Coronary artery (tissue), 2 donors: ENCODE results near the gene UBTFL1.
"Not testable (repeated sequence)": the region's sequence is repeated elsewhere in the genome, so short reads cannot be mapped to it uniquely, and the experiment has no call there.

ENCODE experiments used
- DNase-seq: peaks from one replicate; pipeline ENCODE4 v3.0.0-alpha.2; 2017; ENCODE audit warnings: low spot score
- H3K27ac ChIP-seq, 2 donors: fragments of 200-600 bp; sonication (generic); one replicate each; pipeline ENCODE4 v1.5.1; 2016 to 2019
- H3K4me3 ChIP-seq: fragments of 200-600 bp; sonication (generic); 2 replicates; pipeline ENCODE4 v1.5.1; 2016; ENCODE audit warnings: mild to moderate bottlenecking, moderate library complexity
- CTCF ChIP-seq: fragments of 200-600 bp; sonication (generic); IDR thresholded peaks from one replicate; pipeline ENCODE4 v1.5.1; 2019; ENCODE audit warnings: antibody characterized with exemption

Gene UBTFL1

GRCh38 chr11:90085650-90086049 lies at the start of gene UBTFL1:
UBTFL1 (plus strand) TSS chr11:90085950; CDS start chr11:90085950, 0 bp downstream.
- DNase-seq, H3K27ac ChIP-seq, H3K4me3 ChIP-seq: not testable (repeated sequence)

- DNase-seq, H3K4me3 ChIP-seq, H3K27ac ChIP-seq: not testable (repeated sequence)
Measured at GRCh38 chr11:90051591-90052209, 34.0 kb upstream of the UBTFL1 start.

GRCh38 chr11:90052311-90052710 lies 33.4 kb upstream of the UBTFL1 start:
- not testable (repeated sequence) for H3K27ac ChIP-seq, H3K4me3 ChIP-seq, DNase-seq

- not testable (repeated sequence) for DNase-seq, H3K27ac ChIP-seq, H3K4me3 ChIP-seq
Measured at GRCh38 chr11:90053545-90053944, 32.2 kb upstream of the UBTFL1 start.

- DNase-seq, H3K27ac ChIP-seq, H3K4me3 ChIP-seq: not testable (repeated sequence)
Measured at GRCh38 chr11:90088731-90089130, 3.0 kb downstream of the UBTFL1 start.

GRCh38 chr11:90095230-90095924 lies 9.6 kb downstream of the UBTFL1 start:
- DNase-seq, H3K27ac ChIP-seq, H3K4me3 ChIP-seq: not testable (repeated sequence)

- H3K27ac ChIP-seq, H3K4me3 ChIP-seq, DNase-seq: not testable (repeated sequence)
Measured at GRCh38 chr11:90098261-90098660, 12.5 kb downstream of the UBTFL1 start.

GRCh38 chr11:90100431-90100830 lies 14.7 kb downstream of the UBTFL1 start:
- TF ChIP-seq CTCF, result no peak
- no peak for DNase-seq
- H3K4me3 ChIP-seq, result no peak overlapping the region
- H3K27ac ChIP-seq, result no peak overlapping the region

GRCh38 chr11:90113541-90113940 lies 27.8 kb downstream of the UBTFL1 start:
- DNase-seq, result no peak
- Histone ChIP-seq H3K27ac (no peak overlapping the region), H3K4me3 (no peak overlapping the region)
- TF ChIP-seq CTCF, result no peak

GRCh38 chr11:90120191-90120590 lies 34.4 kb downstream of the UBTFL1 start:
- DNase-seq, result no peak
- no peak overlapping the region for H3K27ac ChIP-seq
- TF ChIP-seq CTCF, result no peak
- no peak overlapping the region for H3K4me3 ChIP-seq

GRCh38 chr11:90124371-90124770 lies 38.6 kb downstream of the UBTFL1 start:
- no peak for TF ChIP-seq CTCF
- no peak overlapping the region for H3K4me3 ChIP-seq
- H3K27ac ChIP-seq, result no peak overlapping the region
- DNase-seq, result no peak
